GM12874 (cell line): ENCODE measurements around the gene LRP5.

Experiments used
- CTCF ChIP-seq: IDR thresholded peaks from 2 replicates; pipeline ENCODE4 v1.5.1; 2011; ENCODE audit warnings: low read depth, mild to moderate bottlenecking, control low read depth, low read length, moderate library complexity; ENCODE audit not compliant: insufficient read depth

LRP5 gene

GRCh38 chr11:68334923-68335322 is 22.5 kb downstream of the LRP5 start:
- no peak for TF ChIP-seq CTCF

- no peak for TF ChIP-seq CTCF
These were observed 23.3 kb downstream of the LRP5 start for GRCh38 chr11:68335683-68336082.

- TF ChIP-seq CTCF: no peak
These were observed 24.3 kb downstream of the LRP5 start for GRCh38 chr11:68336716-68337115.

- no peak for TF ChIP-seq CTCF
These were observed 25.0 kb downstream of the LRP5 start for GRCh38 chr11:68337399-68337835.

GRCh38 chr11:68338051-68338780 is 25.8 kb downstream of the LRP5 start:
- TF ChIP-seq CTCF: no peak

- no peak for TF ChIP-seq CTCF
These were observed 27.8 kb downstream of the LRP5 start for GRCh38 chr11:68340003-68340767.

GRCh38 chr11:68340784-68341556 is 28.6 kb downstream of the LRP5 start:
- TF ChIP-seq CTCF: no peak
